Measurements from ENCODE around the gene P2RY11. TPM values are rescaled to one million over a fixed set of nuclear protein-coding genes. Genes with fewer than 3 reads are reported as not detected.

Gene P2RY11
- 2.1 and 5.1 TPM in 2 replicates for total RNA-seq

GRCh38 chr19:10111405-10111811, at the start of gene P2RY11:
Gene P2RY11 (plus strand): TSS chr19:10111693. CDS start chr19:10111722, 29 bp downstream.

GRCh38 chr19:10085641-10086590, 25.6 kb upstream of the P2RY11 start, which contains the start of gene SHFL:
Gene SHFL (plus strand): TSS chr19:10086317. CDS start chr19:10086428, 111 bp downstream.

GRCh38 chr19:10106100-10106936, 5.2 kb upstream of the P2RY11 start, which contains the start of gene PPAN:
Gene PPAN (plus strand): TSS chr19:10106362. CDS start chr19:10106395, 33 bp downstream.

Other genes with a start within 250 kb of the P2RY11 start
- gene OLFM2, start 175.2 kb upstream of the P2RY11 start, total RNA-seq = 0.65 and 1.5 TPM in 2 replicates
- gene COL5A3, start 101.2 kb upstream of the P2RY11 start, total RNA-seq = 0.25 and 0.98 TPM in 2 replicates
- gene RDH8, start 98.2 kb upstream of the P2RY11 start, total RNA-seq = not detected in 2 replicates
- 7.5 and 21.2 TPM in 2 replicates for gene SHFL, start 25.4 kb upstream of the P2RY11 start, total RNA-seq
- gene ANGPTL6, start 9.0 kb upstream of the P2RY11 start, total RNA-seq = 0.89 TPM in 1 of 2 replicates, not detected in the other
- gene PPAN, start 5.3 kb upstream of the P2RY11 start, total RNA-seq = 25.9 and 43.5 TPM in 2 replicates
- gene EIF3G, start 8.2 kb downstream of the P2RY11 start, total RNA-seq = 245 and 306 TPM in 2 replicates
- gene DNMT1, start 83.3 kb downstream of the P2RY11 start, total RNA-seq = 37.1 and 155 TPM in 2 replicates
- 2.8 and 6.2 TPM in 2 replicates for gene S1PR2, start 119.6 kb downstream of the P2RY11 start, total RNA-seq
- gene MRPL4, start 140.5 kb downstream of the P2RY11 start, total RNA-seq = 100 and 139 TPM in 2 replicates
- gene ICAM1, start 159.4 kb downstream of the P2RY11 start, total RNA-seq = 20.5 and 41.3 TPM in 2 replicates
- gene ICAM4, start 175.3 kb downstream of the P2RY11 start, total RNA-seq = 0.33 and 1.1 TPM in 2 replicates
- gene ICAM5, start 178.3 kb downstream of the P2RY11 start, total RNA-seq = 0.16 and 0.63 TPM in 2 replicates
- 0.89 and 2.8 TPM in 2 replicates for gene ZGLP1, start 198.1 kb downstream of the P2RY11 start, total RNA-seq
- 21.8 and 37.1 TPM in 2 replicates for gene FDX2, start 204.3 kb downstream of the P2RY11 start, total RNA-seq
- gene RAVER1, start 221.8 kb downstream of the P2RY11 start, total RNA-seq = 37.5 and 56.5 TPM in 2 replicates
- 3.7 and 9.0 TPM in 2 replicates for gene ICAM3, start 227.9 kb downstream of the P2RY11 start, total RNA-seq

Measured in mesangial cell (primary cell).